HG03135 (cell line): ENCODE results near the gene CLDND2.

Experiments
- ATAC-seq: cut with Tn5 transposase; IDR thresholded peaks from one replicate; pipeline ENCODE4 v1.9.1; 2021; ENCODE audit warnings: mild to moderate bottlenecking, moderate library complexity; ENCODE audit not compliant: unreplicated experiment

The CLDND2 gene

GRCh38 chr19:51386882-51387520 is 18.2 kb upstream of the CLDND2 start:
- ATAC-seq: no peak

GRCh38 chr19:51382004-51382403 is 13.2 kb upstream of the CLDND2 start:
- no peak for ATAC-seq

DNA sequence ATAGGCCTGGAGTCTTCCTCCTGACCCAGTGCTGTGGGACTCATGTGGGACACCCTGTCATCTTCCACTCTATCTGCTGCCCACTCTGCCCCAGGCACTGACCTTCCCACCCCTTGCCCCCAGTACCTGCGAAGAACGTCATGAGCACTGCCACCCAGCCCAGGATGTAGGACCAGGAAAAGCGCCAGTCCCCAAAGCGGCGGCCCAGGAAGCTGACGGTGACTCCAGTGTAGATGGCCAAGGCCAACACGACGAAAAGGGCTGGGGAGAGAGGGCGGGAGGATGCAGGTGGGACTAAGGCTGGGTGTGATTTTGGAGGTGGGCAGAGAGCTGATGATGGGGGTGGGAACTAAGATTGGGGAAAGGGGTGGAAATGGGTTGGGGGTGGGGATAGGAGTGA is 11.6 kb upstream of the CLDND2 start:
- ATAC-seq: no peak

- no peak for ATAC-seq
Observed at GRCh38 chr19:51377422-51377821, 8.6 kb upstream of the CLDND2 start.

- no peak for ATAC-seq
Observed at GRCh38 chr19:51375504-51376221, 6.9 kb upstream of the CLDND2 start.

- ATAC-seq: peak; percentile 40
Observed at GRCh38 chr19:51372649-51373504, 4.1 kb upstream of the CLDND2 start, which contains the start of gene NKG7. Gene NKG7 (minus strand): TSS chr19:51372654. CDS start chr19:51372535, 119 bp downstream.

DNA sequence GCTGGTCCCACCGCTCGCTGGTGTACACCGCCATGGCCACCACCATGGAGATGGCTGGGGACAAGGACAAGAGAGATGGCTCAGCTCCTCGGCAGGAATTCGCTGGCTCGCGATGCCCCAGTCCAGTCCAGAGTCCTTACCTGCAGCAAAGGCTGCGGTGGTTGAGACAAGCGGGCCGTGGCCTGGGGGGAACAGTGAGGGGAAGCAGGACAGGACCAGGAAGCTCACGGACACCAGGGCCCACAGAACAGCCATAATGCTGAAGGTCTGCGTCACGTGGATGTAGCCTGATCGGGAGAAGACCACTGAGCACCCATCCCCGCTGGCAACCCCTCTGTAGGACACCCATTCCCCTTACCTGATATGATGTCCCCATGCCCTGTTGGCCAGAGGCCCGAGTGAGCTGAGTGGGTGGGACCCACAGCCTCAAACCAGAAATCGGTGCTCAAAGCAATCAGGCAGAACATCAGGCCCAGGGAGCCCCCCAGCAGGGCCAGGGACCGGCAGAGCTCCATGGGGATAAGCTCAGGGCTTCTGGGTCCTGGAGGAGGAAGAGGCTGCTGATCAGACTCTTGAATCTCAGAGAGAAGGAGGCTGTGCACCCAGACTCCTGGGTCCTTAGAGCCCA is 3.3 kb upstream of the CLDND2 start:
- no peak for ATAC-seq

- no peak for ATAC-seq
Observed at GRCh38 chr19:51371186-51371690, 2.4 kb upstream of the CLDND2 start.

GRCh38 chr19:51370230-51370629 is 1.4 kb upstream of the CLDND2 start:
- ATAC-seq: no peak

GRCh38 chr19:51367565-51368365 is 1.0 kb downstream of the CLDND2 start:
- ATAC-seq: peak; percentile 76

- ATAC-seq: no peak
Observed at GRCh38 chr19:51367255-51367564, 1.6 kb downstream of the CLDND2 start.

DNA sequence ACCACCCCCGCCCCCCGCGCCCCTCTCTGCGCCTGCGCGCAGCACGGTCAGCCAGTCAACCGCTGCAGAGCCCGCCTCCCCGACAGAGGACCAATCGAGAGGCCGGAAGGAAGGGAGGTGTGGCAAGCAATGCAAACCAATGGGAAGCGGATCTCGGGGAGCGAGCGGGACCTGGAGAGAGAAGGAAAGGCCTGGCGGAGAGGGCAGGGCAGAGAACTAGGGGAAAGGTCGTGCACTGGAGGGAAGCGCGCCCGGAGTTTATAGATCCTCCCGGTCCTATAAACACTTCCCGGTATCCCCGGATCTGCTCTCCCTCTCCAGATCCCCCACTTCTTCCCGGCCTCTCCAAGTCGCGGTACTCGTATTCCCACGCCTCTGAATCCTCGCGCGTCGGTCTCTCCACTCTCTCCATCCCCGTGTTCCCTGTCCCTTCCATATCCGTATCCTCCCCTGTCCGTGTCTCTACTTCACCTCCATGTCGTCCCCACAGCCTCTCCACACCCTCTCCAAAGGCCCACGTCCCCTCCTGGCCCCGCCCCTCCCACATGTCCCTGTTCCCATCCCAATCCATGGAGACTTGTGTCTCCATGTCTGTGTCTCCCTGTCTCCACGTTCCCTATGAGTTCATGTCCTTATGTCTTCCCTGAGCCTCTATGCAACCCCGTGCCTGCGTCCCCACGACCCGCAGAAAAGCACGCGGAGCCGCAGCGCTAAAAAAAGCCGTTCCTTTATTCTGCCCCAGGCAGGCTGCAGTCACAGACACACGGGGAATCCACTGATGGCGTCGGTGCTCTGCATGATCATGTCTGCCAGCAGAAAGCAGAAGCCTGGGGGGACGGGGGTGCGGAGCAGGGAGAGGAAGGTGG is 2.2 kb downstream of the CLDND2 start:
- peak; percentile 36 for ATAC-seq

DNA sequence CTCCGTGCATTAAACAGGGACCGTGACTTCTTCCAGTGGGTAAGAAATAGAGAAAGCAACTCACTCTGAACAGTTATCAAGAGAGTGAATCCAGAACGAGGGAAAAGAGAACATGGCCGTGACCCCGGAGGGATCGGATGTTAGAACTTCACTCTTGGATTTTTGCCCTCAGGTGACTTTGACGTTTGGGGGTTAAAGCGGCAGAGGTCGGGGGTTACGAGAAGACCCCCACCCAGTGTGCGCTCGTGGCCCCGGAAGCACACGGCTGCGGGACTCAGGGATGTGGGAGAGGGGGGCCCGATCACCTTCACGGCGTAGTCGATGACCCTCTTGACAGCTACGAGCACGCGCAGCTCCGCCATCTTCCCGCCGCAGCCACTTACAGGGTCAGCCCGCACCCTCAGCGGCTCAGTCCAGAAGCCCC is 2.8 kb downstream of the CLDND2 start, which contains the start of gene ETFB:
ETFB (minus strand) TSS at position 424 of the 424 bp plus-strand sequence; CDS start at position 362, 62 bp downstream.
- ATAC-seq: no peak

GRCh38 chr19:51365211-51365964 is 3.4 kb downstream of the CLDND2 start:
- no peak for ATAC-seq

DNA sequence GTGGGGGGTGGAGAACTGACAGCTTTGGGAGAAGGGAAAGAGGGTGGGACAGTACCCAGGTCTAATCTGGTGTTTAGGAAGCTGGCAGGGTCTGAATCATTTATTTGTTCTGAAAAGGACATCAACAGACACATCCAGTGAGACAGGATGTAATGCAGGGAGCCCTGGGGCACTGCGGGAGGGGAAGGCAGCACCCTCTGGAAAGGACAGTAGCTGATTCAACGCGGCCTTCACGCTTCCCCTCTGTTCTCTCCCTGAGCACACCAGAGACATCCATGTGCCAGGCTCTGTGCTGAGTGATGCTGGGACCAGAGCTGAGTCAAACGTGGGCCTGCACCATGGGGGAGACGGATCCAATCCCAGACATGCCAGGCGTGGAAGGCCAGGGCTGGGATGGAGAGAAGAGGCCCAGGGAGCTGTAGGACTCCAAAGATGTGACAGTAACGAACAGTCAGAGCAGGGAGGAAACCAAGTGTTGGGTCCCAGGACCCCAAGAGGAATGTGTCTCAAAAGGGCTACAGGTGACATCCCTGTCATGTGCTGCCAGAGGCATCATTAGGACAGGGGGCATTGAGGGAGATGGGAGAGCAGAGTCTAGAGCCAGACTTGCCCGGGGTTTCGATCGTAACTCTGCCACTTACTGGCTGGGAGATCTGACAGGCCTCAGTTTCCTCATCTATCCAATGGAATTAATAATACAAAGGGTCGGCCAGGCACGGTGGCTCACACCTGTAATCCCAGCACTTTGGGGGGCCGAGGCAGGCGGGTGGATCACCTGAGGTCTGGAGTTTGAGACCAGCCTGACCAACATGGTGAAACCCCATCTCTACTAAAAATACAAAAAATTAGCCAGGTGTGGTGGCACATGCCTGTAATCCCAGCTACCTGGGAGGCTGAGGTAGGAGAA is 4.3 kb downstream of the CLDND2 start:
- no peak for ATAC-seq

- ATAC-seq: no peak
Observed at GRCh38 chr19:51361239-51361638, 7.6 kb downstream of the CLDND2 start.

DNA sequence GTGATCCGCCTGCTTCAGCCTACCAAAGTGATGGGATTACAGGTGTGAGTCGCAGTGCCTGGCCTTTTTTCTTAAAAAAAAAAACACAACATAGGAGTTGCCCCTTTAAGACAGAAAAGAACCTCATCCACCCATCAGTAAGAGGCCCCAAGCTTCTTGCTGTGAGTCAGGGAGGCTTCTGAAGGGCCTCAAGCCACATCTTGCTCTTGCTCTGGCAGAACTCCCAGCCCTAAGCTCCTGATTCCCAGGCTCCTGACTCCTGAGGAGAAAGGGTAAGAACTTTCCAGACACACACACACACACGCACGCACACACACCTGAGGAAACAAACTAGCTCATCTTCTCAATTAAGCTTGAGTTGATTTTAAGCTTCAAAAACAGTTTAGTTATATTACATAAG is 9.5 kb downstream of the CLDND2 start:
- ATAC-seq: no peak
